Islet of Langerhans (tissue), 1 donor: Measurements from ENCODE around the gene MAP1LC3B.
"Not testable (repeated sequence)": the region's sequence is repeated elsewhere in the genome, so short reads cannot be mapped to it uniquely, and the experiment has no call there.

Experiments
- FAIRE-seq: peaks from one replicate; lab custom pipeline; 2011; peaks lifted over from hg19 to GRCh38; lab: Jason Lieb, UNC

The MAP1LC3B gene

GRCh38 chr16:87360862-87361610, 31.1 kb upstream of the MAP1LC3B start:
- no peak for FAIRE-seq

- no peak for FAIRE-seq
These were observed 30.1 kb upstream of the MAP1LC3B start for GRCh38 chr16:87361916-87362619.

DNA sequence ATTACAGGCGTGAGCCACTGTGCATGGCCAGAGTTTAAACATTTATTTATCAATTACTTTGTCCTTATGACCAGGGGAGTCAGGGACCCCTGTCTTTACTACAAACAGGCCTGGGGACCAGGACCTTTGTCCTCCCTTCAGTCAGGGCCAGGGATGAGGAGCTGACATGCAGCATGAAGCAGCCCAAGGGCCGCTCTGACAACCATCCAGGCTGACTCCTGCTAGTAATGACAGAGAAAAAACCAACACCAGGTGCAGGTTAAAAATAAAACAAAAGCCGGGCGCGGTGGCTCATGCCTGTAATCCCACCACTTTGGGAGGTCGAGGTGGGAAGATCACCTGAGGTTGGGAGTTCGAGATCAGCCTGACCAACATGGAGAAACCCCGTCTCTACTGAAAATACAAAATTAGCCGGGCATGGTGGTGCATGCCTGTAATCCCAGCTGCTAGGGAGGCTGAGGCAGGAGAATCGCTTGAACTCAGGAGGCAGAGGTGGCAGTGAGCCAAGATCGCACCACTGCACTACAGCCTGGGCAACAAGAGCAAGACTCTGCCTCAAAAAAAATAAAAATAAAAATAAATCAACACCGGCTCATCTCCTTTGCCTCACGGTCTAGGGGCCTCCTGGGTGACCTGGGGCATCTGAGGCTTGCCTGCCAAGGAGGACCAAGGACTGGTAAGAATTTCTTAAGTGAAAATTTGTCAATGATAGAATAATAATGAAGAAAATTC, 29.1 kb upstream of the MAP1LC3B start:
- FAIRE-seq, result not testable (repeated sequence)

DNA sequence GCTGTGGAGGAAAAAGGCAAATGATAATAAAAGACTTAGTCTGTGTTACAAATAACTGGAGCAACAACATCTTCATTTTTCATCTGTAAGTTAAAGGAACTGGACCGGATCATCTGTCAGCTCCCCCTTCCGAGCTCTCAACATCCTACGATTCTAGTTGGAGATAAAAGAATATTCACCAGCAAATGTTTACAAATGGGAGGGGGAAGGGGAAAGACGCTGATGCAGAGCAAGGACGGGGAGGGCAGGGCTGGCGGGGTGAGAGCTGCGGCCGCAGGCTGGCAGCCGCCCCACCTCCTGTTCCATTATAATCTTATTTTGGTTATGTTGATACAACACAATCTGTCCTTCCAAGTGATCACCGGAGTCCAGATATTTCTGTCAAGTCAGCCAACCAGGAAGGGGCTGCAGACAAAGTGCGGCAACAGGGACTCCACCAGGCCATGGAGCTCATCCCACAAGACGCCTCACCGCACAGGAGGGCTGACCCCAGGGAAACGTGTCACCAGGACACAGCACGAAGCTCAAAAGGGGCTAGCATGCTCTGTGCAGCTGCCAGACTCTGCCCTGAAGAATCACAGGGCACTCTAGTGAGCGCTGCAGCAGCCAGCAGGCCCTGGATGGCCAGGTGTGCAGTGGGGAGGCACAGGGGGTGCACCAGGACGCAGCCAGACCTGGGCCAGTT, 28.2 kb upstream of the MAP1LC3B start:
- FAIRE-seq, result peak; percentile 43

DNA sequence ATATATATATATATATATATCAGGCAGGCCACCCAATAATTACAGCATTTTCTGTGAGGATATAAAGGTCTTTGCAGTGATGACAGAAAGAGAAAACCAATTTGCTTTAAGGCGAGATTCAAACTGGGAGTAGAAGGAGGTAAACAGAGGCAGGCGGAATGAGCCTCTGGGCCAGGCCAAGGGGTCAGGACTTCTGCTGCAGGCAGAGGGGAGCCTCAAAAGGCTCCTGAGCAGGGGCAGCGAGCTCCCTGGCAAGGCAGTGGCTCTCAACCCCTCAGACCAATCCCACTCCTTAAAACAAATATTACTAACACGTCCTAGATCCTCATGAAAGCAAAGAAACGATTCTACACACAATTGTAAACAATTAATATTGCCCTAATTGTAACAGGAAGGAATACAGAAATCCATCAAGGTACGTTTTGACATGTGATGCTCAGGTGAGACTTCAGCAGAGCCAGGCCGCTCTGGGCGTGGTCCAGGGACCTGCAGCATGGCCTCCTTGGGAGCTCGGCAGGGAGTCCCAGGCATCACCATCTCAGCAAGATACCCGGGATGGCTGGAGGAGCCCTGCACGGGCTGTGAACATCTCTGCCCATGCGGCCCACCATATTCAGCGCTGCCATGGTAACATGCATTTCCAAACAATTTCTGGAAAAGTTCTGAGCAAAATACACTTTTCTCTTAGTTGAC, 27.0 kb upstream of the MAP1LC3B start:
- FAIRE-seq, result no peak

- FAIRE-seq, result no peak
These were observed 25.8 kb upstream of the MAP1LC3B start for GRCh38 chr16:87366288-87366687.

GRCh38 chr16:87366930-87367329, 25.2 kb upstream of the MAP1LC3B start:
- FAIRE-seq, result no peak

DNA sequence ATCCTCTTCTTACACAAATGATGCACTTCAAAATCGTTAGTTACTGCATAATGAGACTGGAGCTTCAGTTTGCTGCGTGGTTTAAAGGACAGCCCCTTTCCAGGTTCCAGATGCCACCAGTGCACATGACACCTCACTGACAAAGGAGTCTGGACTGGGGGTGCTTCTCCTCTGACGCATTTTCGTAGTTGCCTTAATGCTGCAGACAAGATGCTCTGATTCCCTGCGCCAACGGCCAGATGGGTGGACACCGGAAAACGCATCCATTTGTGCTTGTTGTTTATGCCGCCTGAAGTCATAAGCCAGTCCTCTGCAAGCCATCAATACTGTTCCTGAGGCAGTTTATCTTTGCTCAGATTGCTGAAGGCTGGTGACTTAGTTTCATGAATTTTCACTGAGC, 24.6 kb upstream of the MAP1LC3B start:
- no peak for FAIRE-seq

- no peak for FAIRE-seq
These were observed 23.9 kb upstream of the MAP1LC3B start for GRCh38 chr16:87368029-87368770.

DNA sequence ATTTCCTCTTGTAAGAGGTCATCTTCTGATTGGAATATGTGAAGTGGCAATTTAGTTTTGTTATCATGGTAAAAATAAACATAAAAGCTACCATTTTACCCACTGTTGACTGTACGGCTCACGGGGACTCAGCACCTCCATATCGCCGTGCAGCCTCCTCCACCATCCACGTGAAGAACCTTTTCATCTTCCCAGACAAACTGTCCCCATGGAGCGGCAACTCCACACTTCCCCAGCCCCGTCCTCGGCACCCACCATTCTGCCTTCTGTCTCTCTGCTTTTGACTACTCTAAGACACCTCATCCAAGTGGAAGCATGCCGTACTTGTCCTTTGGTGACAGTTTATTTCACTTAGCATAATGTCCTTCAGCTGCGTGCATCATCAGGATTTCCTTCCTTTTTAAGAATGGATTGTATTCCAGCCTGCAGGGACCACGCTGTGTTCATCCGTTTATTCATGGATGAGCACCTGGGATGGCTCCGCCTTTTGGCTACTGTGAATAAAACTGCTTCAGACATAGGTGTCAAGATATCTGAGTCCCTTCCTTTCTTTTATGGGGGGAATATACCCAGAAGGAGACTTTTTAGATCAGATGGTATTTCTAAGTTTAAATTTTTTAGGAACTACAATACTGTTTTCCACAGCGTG, 22.9 kb upstream of the MAP1LC3B start:
- no peak for FAIRE-seq

GRCh38 chr16:87369796-87370719, 22.1 kb upstream of the MAP1LC3B start:
- FAIRE-seq, result no peak

DNA sequence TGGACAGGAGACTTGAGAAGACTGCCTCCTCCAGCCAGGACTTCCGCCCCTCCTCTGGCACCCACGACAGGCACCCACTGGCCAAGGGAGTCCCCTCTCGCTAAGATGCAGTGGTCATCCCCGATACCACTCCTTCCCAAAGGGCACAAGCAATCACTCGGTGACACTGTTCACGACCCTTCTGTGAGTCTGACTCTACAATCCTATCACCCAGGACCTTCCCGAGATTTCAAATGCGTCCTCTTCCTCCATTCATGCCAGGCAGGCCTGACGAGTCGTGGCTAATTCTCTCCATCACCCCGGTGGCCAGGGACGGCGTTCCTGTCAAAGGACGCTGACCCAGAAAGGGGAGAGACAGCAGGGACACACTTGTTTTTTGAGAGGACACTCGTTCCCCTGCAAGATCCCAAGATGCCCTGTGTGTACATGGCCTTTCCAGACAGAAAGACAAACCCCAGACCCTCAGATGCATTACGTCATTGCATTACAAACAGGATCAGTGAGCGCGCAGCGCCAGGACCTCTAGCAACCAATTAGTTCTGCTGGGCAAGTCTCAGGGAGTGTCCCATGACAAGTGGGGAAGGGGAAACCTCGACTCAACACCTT, 20.8 kb upstream of the MAP1LC3B start:
- FAIRE-seq, result no peak

- FAIRE-seq, result no peak
These were observed 19.8 kb upstream of the MAP1LC3B start for GRCh38 chr16:87372305-87372704.

GRCh38 chr16:87374313-87374712, 17.8 kb upstream of the MAP1LC3B start:
- FAIRE-seq, result no peak

DNA sequence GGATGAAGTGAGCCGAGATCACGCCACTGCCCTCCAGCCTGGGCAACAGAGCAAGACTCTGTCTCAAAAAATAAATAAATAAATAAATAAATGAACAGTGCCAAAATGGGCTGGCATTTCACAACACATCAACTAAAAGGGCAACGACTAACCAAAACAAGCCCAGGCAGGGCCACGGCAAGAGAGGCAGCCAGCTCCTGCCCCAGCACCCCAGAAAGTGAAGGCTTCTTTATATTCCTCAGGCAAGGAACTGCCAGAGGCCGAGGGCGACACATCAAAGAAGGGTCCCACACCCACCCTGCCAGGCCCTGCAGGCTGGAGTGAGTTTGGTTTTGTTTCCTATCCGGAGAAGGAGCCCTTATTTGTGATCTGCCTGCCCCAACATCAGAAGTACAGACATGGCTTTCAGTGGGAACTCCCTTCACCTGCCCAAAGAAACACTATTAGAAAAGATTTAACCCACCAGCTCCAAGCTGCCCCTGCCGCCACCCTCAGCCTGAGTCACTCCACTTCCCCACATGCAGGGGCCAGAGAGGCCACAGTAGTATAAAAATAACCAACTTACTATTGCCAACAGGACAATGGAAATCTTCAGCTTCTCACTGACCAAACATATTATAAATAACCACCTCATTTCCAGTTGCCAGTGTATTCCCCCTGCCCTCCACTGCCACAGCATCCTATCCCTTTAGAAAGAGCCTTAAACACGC, 16.6 kb upstream of the MAP1LC3B start:
- FAIRE-seq, result no peak

- FAIRE-seq, result no peak
These were observed 15.5 kb upstream of the MAP1LC3B start for GRCh38 chr16:87376660-87377059.

DNA sequence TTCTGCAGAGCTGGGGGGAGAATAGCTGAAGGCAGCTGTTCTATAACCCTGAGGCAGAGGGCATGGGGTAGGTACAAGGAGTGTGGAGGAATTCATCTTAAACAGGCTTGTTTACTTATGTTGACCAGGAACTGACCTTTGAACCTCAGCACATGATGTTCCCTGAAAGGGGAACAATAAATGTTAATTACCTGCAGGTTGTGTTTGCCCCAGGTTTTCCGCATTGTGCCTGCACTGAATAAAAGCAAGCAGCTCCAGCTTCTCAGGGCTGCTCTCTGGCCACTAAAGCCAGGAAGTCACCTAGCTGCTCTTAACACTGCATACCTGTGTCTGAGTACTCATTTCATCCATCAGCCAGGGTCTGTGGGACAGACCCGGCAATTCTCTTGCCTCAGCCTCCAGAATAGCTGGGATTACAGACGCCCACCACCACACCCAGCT, 12.8 kb upstream of the MAP1LC3B start:
- not testable (repeated sequence) for FAIRE-seq

DNA sequence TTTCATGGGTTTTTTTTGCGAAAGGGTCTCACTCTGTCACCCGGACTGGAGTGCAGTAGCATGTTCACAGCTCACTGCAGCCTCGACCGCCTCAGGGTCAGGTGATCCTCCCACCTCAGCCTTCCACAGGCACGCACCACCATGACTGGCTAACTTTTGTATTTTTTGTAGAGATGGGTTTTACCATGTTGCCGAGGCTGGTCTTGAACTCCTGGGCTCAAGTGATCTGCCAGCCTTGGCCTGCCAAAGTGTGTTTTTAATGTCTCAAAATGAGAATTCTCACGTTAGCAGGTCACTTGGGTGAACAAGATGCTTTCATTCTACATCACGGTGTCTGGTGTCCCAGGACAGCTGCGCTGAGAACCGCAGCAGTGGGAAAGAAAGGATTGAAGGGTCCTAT, 11.7 kb upstream of the MAP1LC3B start:
- FAIRE-seq, result no peak
